SIG-M5 treated with dmso at 0.1 percent for 504 hours (cell line): ENCODE data around the gene ENPP6.

Source experiments
- DNase-seq: peaks from one replicate; lab custom pipeline; 2025; ENCODE audit not compliant: unreplicated experiment; lab: John Stamatoyannopoulos, UW

ENPP6 gene

GRCh38 chr4:184110452-184111224 is 107.0 kb downstream of the ENPP6 start:
- DNase-seq: no peak

DNA sequence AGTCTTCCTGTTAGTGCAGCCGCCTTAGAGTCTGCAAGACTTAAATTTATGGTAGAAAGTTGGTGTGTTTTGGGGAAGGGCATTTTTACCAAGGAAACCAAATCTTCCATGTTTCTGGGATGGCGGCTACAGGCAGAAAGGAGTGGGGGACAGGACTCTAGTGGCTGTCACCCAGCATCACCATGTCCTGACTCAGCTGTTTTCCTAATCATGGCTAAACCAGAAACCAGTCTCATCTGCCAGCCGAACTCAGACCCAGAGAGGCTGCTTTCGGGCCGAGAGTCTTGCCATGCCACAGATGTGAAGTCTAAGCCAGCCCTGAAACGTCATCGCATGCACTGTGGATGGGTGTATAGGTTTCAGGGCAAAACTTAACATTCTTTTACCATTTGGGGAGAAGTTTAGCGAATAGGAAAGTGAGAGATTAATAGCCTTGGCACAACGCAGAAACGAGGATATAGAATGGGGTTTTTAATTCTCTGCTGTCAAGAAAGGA is 109.6 kb downstream of the ENPP6 start:
- DNase-seq: no peak

GRCh38 chr4:184104419-184105101 is 113.1 kb downstream of the ENPP6 start:
- no peak for DNase-seq

DNA sequence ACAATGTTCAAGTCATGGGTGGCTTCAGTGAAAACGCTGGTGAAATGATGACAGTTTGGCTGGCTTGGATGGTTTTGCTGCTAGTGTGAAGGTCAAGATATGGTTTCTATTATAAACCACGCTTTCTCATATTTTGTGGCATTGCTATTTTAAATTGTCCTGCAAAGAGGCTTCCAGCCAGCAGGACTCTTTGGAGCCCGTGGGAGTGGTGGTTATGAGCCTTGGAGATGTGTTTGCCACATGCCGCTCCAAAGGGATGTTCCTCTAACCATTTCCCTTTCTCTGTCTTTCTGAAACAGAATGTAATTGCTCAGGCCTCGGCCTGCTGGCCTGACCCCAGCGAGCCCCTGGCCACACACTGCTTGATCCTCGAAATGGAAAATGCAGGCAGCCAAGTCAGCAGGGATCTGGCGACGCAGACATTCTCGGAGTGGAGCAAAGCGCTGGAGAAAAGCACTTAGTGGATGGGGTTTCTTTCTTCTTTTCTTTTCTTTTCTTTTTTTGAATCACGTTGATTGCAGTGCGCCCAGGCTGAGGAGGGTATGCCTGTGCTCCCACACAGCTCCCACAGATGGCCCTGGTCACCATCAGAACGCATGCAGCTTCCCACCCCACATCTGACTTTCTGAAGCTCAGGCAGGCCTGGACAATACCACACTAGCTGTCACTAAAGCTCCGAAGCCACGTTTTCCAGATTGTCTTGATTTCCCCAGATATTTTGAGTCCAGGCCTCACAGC is 114.0 kb downstream of the ENPP6 start:
- no peak for DNase-seq

- DNase-seq: no peak
Observed at GRCh38 chr4:184102927-184103326, 114.7 kb downstream of the ENPP6 start.

GRCh38 chr4:184102488-184102887 is 115.2 kb downstream of the ENPP6 start:
- no peak for DNase-seq

- no peak for DNase-seq
Observed at GRCh38 chr4:184101711-184102110, 116.0 kb downstream of the ENPP6 start.

GRCh38 chr4:184100297-184100885 is 117.3 kb downstream of the ENPP6 start:
- peak; percentile 2 for DNase-seq

GRCh38 chr4:184099535-184099966 is 118.1 kb downstream of the ENPP6 start:
- no peak for DNase-seq

- no peak for DNase-seq
Observed at GRCh38 chr4:184099000-184099399, 118.7 kb downstream of the ENPP6 start.

DNA sequence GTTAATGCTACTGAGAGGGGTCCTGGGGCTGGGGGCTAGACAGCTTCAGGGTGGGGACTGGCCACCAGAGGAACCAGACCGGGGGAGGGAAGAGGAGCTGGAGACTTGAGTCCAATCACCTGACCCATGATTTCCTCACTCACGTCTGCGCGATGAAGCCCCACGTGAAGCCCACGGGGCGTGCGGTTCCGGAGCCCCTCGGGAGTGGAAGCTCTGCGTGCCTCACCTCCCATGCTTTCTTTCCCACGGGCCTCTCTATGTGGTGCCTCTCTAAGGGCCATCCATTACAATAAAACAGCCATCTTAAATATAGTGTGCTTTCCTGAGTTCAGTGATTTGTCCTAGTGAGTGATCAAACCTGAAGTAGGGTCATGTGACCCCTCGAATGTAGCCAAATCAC is 119.9 kb downstream of the ENPP6 start:
- DNase-seq: no peak

DNA sequence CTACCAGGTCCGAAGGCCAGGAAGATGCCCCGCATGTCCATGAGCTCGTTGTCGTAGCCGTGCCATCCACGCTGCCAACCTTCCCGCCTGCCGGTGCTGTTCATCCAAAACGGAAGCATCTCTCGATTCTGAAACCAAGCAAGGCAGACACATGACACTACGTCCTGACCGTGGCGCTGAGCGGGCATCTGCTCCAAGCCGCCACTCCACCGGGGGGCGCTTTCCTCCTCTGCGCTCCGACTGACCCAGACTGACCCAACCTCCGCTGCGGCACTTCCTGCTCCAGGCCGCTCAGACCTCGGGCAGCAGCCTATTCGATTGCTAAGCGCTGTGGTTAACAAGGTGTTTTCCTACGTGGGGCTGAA is 120.5 kb downstream of the ENPP6 start:
- DNase-seq: no peak

DNA sequence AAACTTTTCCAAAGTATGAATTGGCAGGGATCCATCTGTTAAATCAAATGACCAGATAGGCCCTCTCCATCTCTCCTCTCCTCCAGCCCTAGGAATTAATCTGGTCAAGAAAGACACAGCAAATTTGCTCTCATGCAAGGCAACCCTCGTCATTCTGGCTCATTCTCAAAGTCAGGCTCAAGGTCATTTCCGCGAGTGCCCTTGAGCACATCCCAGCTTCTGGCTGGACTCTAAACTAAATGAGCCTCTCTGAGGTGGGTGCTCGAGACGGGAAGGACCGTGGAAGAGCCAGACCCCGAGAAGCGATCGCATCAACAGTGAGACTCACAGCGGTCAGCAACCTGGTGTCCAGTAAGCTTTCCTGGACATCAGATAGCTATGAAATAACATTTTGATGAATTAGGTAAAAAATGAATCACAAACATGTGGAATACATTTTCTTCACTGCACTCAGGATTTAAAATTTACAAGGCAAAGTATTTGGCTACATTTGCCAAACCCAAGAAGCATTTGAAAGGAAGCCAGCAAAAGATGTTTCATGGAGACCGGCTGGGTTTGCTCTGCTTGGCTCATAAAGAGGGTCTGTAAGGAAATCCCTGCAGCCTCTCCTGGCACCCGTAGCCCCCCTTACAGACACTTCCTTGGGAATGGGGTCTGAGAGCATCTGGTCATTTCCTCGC is 121.0 kb downstream of the ENPP6 start:
- no peak for DNase-seq

DNA sequence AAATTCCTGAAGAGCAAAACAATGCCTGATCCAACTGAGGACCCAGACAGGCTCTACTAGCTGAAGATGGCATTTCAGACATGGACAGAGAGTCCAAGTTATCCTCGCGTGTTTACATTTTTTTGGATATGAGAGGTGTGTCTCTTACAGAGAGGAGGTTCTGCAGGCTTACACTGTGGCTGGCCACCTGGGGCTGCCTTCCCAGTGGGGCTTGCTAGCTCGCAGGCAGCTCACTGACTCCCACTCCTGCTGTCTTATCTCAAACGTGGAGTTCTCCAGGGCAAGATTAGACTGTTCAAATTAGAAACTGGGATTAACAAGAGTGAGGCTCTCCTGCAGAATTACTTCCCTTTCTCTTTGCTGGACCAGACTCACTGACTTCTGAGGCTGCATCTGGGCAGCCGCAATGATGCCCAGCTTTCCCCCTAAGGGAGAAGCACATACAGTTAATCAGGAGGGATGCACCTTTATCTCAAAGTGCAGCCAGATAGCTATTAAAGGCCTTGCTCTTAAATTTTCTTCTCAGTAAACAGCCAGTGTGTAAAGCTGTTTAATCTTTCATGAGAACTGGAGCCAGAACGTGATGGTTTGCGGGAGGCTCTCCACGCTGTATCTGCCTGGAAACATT is 123.0 kb downstream of the ENPP6 start:
- DNase-seq: no peak

DNA sequence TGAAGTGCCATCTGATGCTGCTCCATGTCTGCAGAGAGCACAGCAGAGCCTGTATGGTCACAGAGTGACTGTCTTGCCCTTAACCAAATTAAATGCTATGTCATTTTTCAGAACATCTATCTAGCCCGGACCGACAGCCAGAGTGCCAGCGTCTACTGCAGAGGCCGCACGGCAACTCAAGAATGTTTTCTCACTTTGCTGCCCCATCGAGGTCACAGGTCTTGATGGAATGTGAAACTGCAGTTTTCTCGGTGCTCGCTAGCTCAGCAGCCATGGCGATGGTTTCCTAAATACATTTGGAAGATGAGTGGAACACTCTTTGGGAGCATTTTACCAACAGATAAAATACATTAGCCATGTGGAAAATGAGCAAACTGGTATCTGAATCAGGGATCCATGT is 125.7 kb downstream of the ENPP6 start:
- DNase-seq: no peak

DNA sequence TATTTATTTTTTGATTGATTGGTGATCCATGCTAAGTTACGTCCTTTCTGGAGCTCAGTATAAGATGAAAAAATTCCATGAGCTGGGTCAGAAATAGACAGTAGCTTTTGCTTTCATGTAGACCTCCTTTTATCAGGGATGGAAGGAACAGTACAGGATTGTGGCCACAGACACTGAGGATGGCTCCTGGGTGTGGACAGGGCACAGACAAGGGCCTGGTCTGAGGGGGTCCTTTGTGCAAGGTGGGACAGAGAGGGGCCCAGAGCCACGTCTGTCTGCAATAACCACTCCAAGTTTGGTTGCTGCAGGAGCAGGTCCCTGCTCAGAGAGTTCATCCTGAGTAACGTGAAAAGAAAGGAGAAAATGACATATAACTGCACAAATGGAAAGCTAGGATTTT is 127.1 kb downstream of the ENPP6 start:
- DNase-seq: no peak

GRCh38 chr4:184080674-184081073 is 137.0 kb downstream of the ENPP6 start:
- DNase-seq: no peak

DNA sequence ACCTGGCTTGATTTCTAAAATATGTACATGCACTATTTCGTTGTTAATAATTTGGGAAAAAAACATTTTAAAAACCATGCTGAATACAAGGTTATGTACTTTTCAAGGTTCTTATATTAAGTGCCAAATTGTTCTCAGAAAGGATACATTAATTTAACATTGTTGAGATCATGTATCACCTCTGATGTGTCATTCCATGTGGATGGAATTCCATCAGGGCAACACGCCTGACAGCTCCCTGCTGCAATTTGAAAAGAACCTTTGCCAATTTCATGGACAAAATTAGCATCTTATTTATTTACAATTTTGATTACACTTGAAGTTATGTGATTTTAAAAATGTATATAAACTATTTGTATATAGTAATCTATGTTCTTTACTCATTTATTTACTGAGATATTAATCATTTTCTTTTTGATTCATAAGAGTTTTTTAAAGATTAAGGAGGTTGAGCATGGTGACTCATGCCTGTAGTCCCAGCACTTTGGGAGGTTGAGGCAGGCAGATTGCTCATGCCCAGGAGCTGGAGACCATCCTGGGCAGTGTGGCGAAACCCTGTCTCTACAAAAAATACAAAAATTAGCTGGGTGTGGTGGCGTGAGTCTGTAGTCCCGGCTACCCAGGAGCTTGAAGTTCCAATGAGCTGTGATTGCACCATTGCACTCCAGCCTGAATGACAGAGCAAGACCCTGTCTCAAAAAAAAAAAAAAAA is 142.8 kb downstream of the ENPP6 start:
- no peak for DNase-seq

GRCh38 chr4:184067931-184068554 is 149.6 kb downstream of the ENPP6 start:
- no peak for DNase-seq
